Activated CD8-positive, alpha-beta T cell treated with anti-CD3 and anti-CD28 coated beads for 36 hours (primary cell): ENCODE measurements around the gene CDK5RAP3. TPM values are rescaled to one million over a fixed set of nuclear protein-coding genes. Genes with fewer than 3 reads are reported as not detected.

Experiments
- ATAC-seq: fragments of 200-7000 bp; cut with Tn5 transposase; one replicate; pipeline ENCODE4 v1.10.0; 2021; ENCODE audit warnings: mild to moderate bottlenecking, moderate library complexity
- CTCF ChIA-PET: fragments of 350-600 bp; sonication (Branson Sonifier 250); formaldehyde crosslinking; loops from one replicate; lab custom pipeline; 2021; ENCODE audit warnings: antibody characterized with exemption; lab: Charles Lee
- POLR2A ChIA-PET: fragments of 350-600 bp; sonication (Branson Sonifier 250); formaldehyde crosslinking; loops from one replicate; lab custom pipeline; 2021; ENCODE audit warnings: antibody characterized with exemption; lab: Charles Lee
- DNase-seq: peaks from one replicate; pipeline ENCODE4 v3.0.0-alpha.2; 2020
- H3K27ac Mint-ChIP-seq: one replicate; pipeline ENCODE4 v1.8.0; 2021; ENCODE audit warnings: mild to moderate bottlenecking, mixed read lengths
- H3K27me3 Mint-ChIP-seq: one replicate; pipeline ENCODE4 v1.8.0; 2021; ENCODE audit warnings: mixed read lengths
- H3K36me3 Mint-ChIP-seq: one replicate; pipeline ENCODE4 v1.8.0; 2021; ENCODE audit warnings: low read depth, mixed read lengths
- H3K4me1 Mint-ChIP-seq: one replicate; pipeline ENCODE4 v1.8.0; 2021; ENCODE audit warnings: low read depth, mixed read lengths
- H3K4me3 Mint-ChIP-seq: one replicate; pipeline ENCODE4 v1.8.0; 2021; ENCODE audit warnings: mild to moderate bottlenecking, moderate library complexity, mixed read lengths
- H3K9me3 Mint-ChIP-seq: one replicate; pipeline ENCODE4 v1.8.0; 2021; ENCODE audit warnings: mixed read lengths
- intact Hi-C: fragments of 100-400 bp; cut with micrococcal nuclease; formaldehyde crosslinking; loops from one replicate; pipeline ENCODE4 v1.10.0; 2022
- total RNA-seq, 2 experiments: library from RNA; stranded (reverse); gene quantifications; one replicate each; pipeline ENCODE4 v1.2.3, GENCODE V29; 2021
- TF ChIP-seq, protein P1 (sequence below): fragments of 200-600 bp; IDR thresholded peaks from one replicate; pipeline ENCODE4 v1.8.0; 2022; ENCODE audit warnings: antibody characterized with exemption, mild to moderate bottlenecking

The CDK5RAP3 gene
- total RNA-seq, 2 experiments from 2014 or later: 161 to 171 TPM

DNA sequence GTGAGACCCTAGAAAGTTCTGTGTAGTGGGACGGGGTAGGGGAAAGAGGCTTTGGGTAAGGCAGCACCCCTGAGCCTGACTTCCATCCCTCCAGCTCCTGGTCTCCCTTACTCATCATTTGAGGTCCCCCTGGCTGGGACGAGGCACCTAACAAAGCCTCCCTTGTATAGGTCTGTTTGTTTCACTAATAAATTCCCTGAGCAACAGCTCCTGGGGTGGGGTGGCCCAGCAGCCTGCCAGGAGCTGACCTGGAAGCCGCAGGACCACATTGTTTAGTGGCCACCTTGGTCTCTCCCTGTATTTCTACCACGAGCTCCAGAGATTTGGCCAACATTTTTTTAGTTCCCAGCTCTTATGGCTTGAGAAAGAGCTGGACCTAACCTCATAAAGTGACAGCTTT, 20.5 kb upstream of the CDK5RAP3 start:
- intact Hi-C loops: no loop called here
- peaks cover 38% of the 10 kb centered on the region for H3K4me1 Mint-ChIP-seq
- no peak for DNase-seq
- TF ChIP-seq, protein P1, sequence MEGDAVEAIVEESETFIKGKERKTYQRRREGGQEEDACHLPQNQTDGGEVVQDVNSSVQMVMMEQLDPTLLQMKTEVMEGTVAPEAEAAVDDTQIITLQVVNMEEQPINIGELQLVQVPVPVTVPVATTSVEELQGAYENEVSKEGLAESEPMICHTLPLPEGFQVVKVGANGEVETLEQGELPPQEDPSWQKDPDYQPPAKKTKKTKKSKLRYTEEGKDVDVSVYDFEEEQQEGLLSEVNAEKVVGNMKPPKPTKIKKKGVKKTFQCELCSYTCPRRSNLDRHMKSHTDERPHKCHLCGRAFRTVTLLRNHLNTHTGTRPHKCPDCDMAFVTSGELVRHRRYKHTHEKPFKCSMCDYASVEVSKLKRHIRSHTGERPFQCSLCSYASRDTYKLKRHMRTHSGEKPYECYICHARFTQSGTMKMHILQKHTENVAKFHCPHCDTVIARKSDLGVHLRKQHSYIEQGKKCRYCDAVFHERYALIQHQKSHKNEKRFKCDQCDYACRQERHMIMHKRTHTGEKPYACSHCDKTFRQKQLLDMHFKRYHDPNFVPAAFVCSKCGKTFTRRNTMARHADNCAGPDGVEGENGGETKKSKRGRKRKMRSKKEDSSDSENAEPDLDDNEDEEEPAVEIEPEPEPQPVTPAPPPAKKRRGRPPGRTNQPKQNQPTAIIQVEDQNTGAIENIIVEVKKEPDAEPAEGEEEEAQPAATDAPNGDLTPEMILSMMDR: no peak
- ATAC-seq: no peak
- no peak overlapping the region for H3K27ac Mint-ChIP-seq
- CTCF ChIA-PET: interaction anchor here (0.7 to 16.3 kb wide), 19 partner anchors 9 to 689 kb away, joined by 3 to 284 read pairs (median 8); partner anchors contain the start of genes CDK5RAP3, PNPO and SCRN2
- H3K36me3 Mint-ChIP-seq: peaks cover 30% of the 10 kb centered on the region
- H3K4me3 Mint-ChIP-seq: no peak overlapping the region
- POLR2A ChIA-PET: interaction anchor here (0.7 to 2.7 kb wide), 5 partner anchors 9 to 55 kb away, joined by 3 to 10 read pairs (median 7); partner anchors contain the start of genes PNPO and SP2
- no peaks in the 10 kb centered on the region for H3K9me3 Mint-ChIP-seq
- H3K27me3 Mint-ChIP-seq: no peaks in the 10 kb centered on the region

DNA sequence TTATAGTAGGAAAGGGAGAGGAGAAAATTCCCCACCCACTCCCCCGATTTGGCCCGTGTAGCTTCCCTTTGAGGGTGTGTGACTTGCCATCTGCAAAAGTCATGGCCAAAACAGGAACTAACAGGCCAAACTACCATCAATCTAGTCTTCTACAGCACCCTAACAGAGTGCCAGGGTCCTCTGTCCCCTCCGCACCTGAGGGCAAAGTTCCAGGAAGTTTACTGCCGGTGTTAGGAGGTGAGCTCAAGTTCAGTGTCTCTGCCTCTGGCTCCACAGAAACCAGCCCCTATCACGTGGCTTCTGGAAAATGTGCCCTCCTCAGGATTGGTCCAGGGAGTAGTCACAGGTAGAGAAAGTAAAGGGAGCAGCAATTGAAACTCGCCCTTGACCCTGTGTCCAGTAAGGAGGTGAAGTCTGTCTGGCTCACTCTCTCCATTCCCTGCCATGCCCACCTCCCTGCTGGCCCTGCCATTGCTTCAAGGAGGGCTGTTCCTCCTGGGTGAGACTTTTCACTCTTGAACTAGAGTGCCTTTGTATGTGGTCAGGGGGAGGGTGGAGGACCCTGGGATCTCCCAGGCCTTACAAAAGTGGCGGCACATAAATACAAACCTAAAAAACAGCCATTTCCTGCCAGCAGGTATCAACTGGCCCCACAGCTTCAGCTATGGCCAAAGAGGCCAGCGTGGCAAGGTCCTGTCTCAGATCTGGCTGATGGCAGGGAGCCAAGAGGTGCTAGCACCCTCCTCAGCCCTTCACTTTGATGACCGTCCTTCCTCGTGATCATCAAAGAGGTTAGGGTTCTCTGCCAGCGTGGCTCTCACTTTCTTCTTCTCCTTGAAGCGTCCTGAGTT, 18.5 kb upstream of the CDK5RAP3 start:
- H3K4me3 Mint-ChIP-seq: no peak overlapping the region
- POLR2A ChIA-PET: interaction anchor here (0.6 to 1.4 kb wide), 2 partner anchors 10 to 249 kb away, joined by 3 to 4 read pairs; no protein-coding TSS in a partner anchor
- intact Hi-C loops: no loop called here
- CTCF ChIA-PET: interaction anchor here (0.7 to 16.3 kb wide), 6 partner anchors 8 to 73 kb away, joined by 3 to 284 read pairs (median 23); partner anchors contain the start of genes CDK5RAP3 and PNPO
- H3K27me3 Mint-ChIP-seq: no peaks in the 10 kb centered on the region
- ATAC-seq (no peak), DNase-seq (no peak)
- H3K36me3 Mint-ChIP-seq: peaks cover 13% of the 10 kb centered on the region
- H3K9me3 Mint-ChIP-seq: no peaks in the 10 kb centered on the region
- H3K4me1 Mint-ChIP-seq: peaks cover 23% of the 10 kb centered on the region
- H3K27ac Mint-ChIP-seq: no peak overlapping the region
- TF ChIP-seq, protein P1: no peak

DNA sequence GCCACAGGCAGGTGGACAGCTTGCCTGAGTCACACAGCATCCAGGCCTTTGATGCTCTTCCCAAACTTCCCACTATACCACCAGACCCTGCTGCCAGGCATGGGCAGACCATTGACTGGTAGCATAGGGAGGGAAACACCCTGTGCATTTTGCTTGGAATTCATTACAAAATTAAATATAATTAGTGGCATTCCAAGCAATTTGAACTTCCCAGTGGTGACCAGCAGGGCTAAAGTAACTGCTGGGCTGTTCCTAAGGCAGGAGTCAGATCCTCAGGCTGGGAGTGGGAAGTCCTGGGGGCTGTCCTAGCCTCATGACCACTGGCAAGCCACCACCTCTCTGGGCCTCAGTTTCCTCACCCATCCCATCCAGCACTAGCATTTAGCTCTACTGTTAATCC, 17.0 kb upstream of the CDK5RAP3 start:
- Mint-ChIP-seq H3K9me3 (no peaks in the 10 kb centered on the region), H3K36me3 (peaks cover 8% of the 10 kb centered on the region), H3K27ac (no peak overlapping the region), H3K27me3 (no peaks in the 10 kb centered on the region), H3K4me1 (peaks cover 15% of the 10 kb centered on the region), H3K4me3 (no peak overlapping the region)
- CTCF ChIA-PET: interaction anchor here (0.9 to 16.3 kb wide), 5 partner anchors 12 to 64 kb away, joined by 3 to 284 read pairs (median 5); partner anchors contain the start of genes CDK5RAP3 and PNPO
- intact Hi-C loops: no loop called here
- no peak for ATAC-seq
- DNase-seq: no peak
- POLR2A ChIA-PET: interaction anchor here (1.0 to 1.1 kb wide), 2 partner anchors 16 to 58 kb away, joined by 3 to 4 read pairs; no protein-coding TSS in a partner anchor
- TF ChIP-seq, protein P1: no peak

DNA sequence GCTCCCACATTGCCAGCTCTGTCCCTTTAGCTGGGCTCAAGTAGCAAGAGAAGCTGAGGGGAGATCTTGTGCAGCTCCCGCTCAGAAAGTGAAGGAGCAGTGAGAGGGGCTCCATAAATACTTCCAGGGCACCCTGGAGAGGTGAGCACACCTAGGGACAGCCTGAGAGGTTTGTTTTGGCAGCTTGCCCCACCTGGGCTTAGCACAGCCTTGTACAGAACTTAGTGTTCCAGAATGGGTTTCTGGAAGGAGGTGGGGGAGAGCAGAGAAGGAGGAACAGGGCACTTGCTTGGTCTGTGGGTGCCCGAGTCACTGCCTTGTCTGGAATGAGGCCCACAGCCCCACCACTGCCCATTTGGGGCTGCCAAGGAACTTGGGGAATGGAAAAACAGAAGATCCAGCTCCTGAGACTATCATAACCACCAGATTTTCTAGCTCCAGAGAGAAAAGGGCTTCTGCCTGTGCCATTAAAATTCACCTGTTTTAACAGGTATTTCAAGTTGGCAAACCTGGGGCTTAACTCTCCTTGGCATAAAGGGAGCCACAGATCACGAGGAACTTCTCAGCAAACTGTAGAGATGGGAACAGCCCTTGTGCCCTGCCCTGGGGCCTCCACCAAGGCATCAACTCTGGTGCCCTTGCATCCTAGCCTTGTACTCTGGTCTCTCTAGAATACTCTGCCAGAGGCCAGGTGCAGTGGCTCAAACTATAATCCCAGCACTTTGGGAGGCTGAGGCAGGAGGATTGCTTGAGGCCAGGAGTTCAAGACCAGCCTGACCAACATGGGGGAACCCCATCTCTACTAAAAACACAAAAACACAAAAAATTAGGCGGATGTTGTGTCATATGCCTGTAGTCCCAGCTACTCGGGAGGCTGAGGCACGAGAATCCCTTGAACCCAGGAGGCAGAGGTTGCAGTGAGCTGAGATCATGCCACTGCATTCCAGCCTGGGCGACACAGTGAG, 15.1 kb upstream of the CDK5RAP3 start:
- ChIA-PET POLR2A (interaction anchor here (0.9 to 1.7 kb wide), 3 partner anchors 9 to 60 kb away, joined by 3 to 5 read pairs (median 3); no protein-coding TSS in a partner anchor), CTCF (interaction anchor here (2.5 to 4.3 kb wide), 4 partner anchors 7 to 66 kb away, joined by 5 to 34 read pairs (median 18); partner anchors contain the start of gene CDK5RAP3)
- TF ChIP-seq, protein P1: no peak
- intact Hi-C loops: no loop called here
- no peaks in the 10 kb centered on the region for H3K9me3 Mint-ChIP-seq
- H3K4me3 Mint-ChIP-seq: no peak overlapping the region
- peaks cover 2% of the 10 kb centered on the region for H3K4me1 Mint-ChIP-seq
- ATAC-seq (no peak), DNase-seq (no peak)
- no peaks in the 10 kb centered on the region for H3K27me3 Mint-ChIP-seq
- H3K36me3 Mint-ChIP-seq: peaks cover 5% of the 10 kb centered on the region
- no peak overlapping the region for H3K27ac Mint-ChIP-seq
